HG02763 (cell line): Measurements from ENCODE around the gene FAT2.
A peak's percentile ranks its signal among the peaks of the same experiment; 100 is the strongest.

Source experiments
- ATAC-seq: cut with Tn5 transposase; IDR thresholded peaks from one replicate; pipeline ENCODE4 v1.9.1; 2021; ENCODE audit warnings: mild to moderate bottlenecking, moderate library complexity; ENCODE audit not compliant: unreplicated experiment

Gene FAT2

GRCh38 chr5:151591144-151591819, at the start of gene FAT2:
Gene FAT2, minus strand, starts transcription at chr5:151591331. Its CDS starts 22,400 bp downstream, at chr5:151568931.
- ATAC-seq, result no peak

DNA sequence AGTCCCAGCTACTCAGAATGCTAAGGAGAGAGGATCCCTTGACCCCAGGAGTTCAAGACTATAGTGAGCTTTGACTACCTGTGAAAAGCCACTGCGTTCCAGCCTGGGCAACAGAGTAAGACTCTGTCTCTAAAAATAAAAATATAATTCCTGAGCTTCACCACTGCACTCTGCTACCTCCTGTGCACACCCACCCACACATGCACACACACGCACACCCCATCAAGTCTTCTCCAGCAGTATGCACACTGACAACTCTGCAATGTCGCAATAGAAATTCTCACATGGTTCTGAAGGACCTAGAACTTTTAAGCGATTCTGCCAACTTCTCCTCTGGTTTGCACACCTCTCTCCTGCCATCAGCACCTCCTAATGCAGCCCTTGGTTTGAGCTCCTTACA, 47.5 kb upstream of the FAT2 start:
- no peak for ATAC-seq

DNA sequence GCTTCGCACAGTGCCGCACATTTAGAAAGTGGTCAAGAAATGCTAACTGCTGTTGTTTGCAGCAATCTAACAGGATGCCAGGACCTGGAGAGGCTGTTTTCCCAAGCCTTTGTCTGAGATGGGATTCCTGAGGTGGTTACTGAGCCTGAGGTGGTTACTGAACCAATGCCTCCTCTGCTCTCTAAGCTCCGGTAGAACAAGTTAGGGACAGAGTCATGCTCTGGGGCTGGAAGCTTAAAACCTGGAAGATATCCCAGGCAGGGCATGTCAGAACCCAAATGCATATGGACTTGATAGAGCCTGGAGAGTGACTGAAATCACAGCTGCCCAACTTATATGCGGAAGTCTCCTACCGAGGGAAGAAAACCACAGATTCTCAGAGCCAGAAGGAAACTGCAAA, 46.5 kb upstream of the FAT2 start:
- ATAC-seq, result no peak

GRCh38 chr5:151633892-151634291, 42.8 kb upstream of the FAT2 start:
- ATAC-seq, result no peak

- no peak for ATAC-seq
Measured at GRCh38 chr5:151632941-151633340, 41.8 kb upstream of the FAT2 start.

DNA sequence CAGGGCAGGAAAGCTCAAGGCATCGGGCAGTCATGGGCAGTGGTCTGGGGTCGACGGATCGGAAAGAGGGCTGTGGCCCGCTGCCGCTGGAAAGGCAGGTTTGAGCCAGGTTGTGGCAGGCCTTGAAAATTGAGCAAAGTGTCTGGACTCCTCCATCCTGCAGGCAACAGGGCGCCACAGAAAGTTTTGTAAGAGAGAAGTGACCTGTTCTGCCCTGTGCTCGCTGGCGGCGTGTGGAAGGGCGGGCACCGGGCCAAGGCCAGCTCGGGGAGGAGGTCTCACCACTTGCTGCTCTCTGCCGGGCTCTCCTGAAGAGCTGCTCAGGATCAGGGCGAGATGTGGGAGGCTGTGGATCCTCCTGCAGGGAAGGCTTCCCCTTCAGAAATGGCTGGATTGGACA, 41.4 kb upstream of the FAT2 start:
- ATAC-seq, result no peak

GRCh38 chr5:151631941-151632340, 40.8 kb upstream of the FAT2 start:
- ATAC-seq, result no peak

DNA sequence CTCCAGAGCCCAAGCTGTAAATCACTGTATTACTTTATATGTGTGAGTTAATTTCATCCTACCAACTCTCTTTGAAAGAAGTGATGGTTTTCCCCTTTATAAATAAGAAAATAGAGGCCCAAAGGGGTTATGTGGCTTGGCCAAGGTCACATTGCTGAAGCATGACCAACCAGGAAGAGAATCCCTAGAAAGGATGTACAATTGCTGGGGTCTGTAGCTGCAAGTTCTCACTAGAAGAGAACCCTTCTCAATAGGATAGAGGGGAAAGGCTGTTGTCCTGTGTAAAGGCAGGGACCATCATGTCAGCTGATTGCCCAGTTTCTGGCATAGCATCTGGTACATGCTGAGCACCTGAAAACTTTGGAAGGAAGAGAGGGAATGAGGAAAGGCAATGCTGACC, 39.0 kb upstream of the FAT2 start:
- no peak for ATAC-seq

DNA sequence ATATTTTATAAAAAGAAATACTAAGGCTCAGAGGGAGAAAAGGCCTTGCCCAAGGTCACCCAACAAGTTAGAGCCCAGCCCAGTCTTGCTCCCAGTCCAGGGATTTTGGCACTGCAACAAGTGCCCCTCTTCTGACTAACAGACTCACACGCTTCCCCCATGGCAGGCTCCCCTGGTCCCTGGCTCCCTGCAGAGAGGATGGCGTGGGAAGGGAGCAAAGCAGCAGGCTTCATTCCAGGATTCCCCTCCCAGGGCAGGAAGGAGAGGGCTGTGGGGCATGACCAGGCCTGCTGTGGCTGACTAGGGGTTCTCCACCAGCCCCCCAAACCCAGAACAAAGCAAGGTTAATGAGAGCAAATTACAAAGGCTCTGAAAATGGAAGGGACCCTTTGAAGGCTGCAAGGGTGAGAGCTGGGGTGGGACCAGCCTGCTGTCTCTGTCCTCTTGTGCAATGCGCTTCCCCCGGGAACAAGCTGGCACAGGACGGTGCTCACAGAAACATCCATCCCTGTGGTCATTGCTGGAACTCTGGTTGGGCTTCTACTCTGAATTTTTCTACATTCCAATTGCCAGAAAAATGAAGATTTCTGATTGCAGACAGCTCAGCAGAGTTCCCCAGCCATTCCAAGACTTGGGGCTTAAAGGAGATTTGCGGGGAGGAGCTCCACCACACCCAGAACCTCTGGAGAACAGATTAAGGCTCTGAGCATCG, 37.1 kb upstream of the FAT2 start:
- ATAC-seq, result no peak

DNA sequence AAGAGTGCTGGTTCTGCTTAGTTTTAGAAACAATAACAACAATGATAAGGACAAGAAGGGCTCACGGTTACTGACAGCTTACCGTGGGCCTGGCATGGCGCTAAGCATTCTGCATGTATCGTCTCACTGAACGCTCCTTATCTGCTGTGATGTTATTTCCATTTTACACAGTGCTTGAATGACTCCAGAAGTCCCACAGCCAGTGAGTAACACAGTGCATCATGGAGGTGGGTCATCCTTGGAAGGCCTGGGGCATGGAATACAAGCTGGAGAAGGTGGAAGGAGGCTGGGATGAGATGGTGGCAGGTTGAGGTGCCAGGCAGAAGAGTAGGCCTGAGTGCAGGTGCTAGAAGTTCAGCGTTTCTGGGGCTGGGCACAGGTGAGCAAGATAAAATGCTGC, 36.5 kb upstream of the FAT2 start:
- no peak for ATAC-seq

DNA sequence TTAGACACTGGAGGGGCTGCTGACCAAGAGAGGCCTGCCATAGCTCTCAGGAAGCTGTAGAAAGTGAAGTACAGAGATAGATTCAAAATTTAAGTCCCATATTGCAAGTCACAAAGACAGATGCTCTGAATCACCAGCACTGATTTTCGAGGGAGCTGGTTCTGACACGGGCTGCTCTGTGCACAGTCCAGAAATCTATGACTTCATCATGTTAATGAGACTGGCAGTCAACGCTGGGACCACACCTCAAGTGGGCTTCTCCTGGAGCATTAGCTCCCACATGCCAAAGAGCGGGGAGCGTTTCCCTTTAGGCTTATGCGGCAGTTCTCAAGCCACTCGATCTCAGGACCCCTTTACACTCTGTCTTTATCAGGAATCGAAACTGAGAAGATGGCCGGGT, 34.2 kb upstream of the FAT2 start:
- no peak for ATAC-seq

- ATAC-seq, result no peak
Measured at GRCh38 chr5:151624476-151624875, 33.3 kb upstream of the FAT2 start.

- ATAC-seq, result no peak
Measured at GRCh38 chr5:151622367-151623088, 31.4 kb upstream of the FAT2 start.

DNA sequence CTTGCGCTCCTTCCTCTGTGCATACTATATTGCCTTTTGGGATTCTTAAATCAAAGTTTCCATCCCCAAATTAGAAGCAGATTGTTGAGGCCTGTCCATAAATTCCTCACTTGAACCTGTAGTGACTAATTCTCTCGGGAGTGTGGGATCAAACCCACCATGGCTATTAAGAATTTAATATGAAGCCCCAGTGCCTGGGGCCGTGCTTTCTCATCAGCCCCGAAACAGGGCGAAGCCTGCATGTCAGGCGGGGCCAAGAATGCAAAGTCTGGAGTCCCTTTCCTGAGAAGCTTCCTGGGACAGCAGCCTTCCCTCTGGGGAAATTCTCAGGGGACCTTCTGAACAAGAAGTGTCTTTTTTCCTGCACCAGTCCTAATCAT, 29.3 kb upstream of the FAT2 start:
- ATAC-seq, result no peak

- ATAC-seq, result no peak
Measured at GRCh38 chr5:151619812-151620460, 28.8 kb upstream of the FAT2 start.

- ATAC-seq, result no peak
Measured at GRCh38 chr5:151618907-151619306, 27.8 kb upstream of the FAT2 start.

DNA sequence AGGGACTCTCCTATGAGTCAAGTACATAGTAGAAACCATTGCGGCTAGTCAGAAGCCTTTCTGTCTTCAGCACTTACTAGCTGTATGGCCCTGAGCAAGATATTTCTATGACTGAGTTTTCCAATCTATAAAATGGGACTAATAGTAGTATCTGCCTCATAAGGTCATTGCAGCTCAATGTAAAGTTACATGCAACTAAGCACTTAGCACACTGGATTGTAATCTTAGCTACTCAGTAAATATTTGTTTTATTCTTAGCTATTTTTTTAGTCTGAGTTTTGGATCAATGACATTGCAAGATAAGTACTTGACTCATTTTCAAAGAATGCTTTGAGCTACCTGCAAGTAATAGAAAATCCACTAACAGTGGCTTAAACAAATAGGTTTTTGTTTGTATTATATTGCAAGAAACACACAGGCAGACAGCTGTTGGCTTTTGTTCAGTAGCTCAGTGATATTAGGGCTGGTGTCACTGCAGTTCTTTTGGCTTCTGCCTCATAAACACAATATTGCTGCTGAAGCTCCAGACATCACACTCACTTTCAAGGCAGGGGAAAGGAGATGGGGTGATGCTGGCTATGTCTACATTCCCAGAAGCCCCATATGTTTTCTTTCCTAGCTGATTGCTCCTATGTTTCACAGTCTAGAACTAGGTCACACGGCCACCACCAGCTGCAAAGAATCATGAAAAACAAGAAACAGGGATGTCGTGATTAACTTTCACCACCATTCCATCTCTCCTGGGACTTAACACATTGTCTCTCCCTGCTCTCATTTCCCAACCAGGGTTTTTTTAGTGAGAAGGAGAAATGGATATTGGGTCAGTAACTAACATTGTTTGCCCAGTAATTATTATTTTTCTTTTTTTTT, 26.9 kb upstream of the FAT2 start:
- ATAC-seq, result no peak

- ATAC-seq, result no peak
Measured at GRCh38 chr5:151617383-151617840, 26.3 kb upstream of the FAT2 start.

DNA sequence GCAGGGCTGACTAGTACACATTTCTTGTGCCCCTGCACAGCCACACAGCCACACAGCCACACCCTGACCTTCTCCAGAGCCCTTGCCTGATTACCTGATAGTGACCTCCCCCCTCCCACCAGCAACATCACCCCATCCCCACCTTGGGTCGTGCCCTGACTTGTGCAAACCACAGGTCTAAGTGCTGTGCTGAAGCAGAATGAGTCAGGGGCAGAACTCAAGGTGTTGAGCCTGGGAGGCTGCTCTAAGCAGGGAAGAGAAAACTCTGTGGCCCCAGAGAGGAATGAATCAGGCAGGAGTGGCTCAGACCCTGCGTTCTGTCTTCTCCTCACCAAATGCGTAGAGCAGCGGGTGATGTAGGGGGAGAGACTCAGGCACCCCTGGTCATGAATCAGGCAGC, 24.3 kb upstream of the FAT2 start:
- ATAC-seq, result peak; percentile 36

- ATAC-seq, result no peak
Measured at GRCh38 chr5:151614565-151614964, 23.4 kb upstream of the FAT2 start.
